CD4-positive, alpha-beta T cell treated with Interleukin-6 for 4 hours (primary cell): ENCODE data around the gene SLC38A9.
A peak's percentile ranks its signal among the peaks of the same experiment; 100 is the strongest.
"Not testable (repeated sequence)": the region's sequence is repeated elsewhere in the genome, so short reads cannot be mapped to it uniquely, and the experiment has no call there.

Source experiments
- DNase-seq: peaks from one replicate; pipeline ENCODE4 v3.0.0-alpha.2; 2020; ENCODE audit warnings: mixed read lengths

Gene SLC38A9

GRCh38 chr5:55608595-55609349 is 103.4 kb downstream of the SLC38A9 start:
- DNase-seq = no peak

GRCh38 chr5:55607309-55607708 is 104.8 kb downstream of the SLC38A9 start:
- not testable (repeated sequence) for DNase-seq

- DNase-seq = no peak
Observed at GRCh38 chr5:55604611-55605067, 107.5 kb downstream of the SLC38A9 start.

GRCh38 chr5:55603922-55604321 is 108.2 kb downstream of the SLC38A9 start:
- no peak for DNase-seq

GRCh38 chr5:55601628-55602027 is 110.5 kb downstream of the SLC38A9 start:
- no peak for DNase-seq

- no peak for DNase-seq
Observed at GRCh38 chr5:55601204-55601618, 110.9 kb downstream of the SLC38A9 start.

GRCh38 chr5:55600497-55601203 is 111.5 kb downstream of the SLC38A9 start:
- DNase-seq = peak; percentile 5

GRCh38 chr5:55600086-55600485 is 112.0 kb downstream of the SLC38A9 start:
- no peak for DNase-seq

GRCh38 chr5:55599148-55600050 is 112.7 kb downstream of the SLC38A9 start:
- DNase-seq = no peak

GRCh38 chr5:55597014-55597981 is 114.8 kb downstream of the SLC38A9 start:
- no peak for DNase-seq

GRCh38 chr5:55594671-55595070 is 117.5 kb downstream of the SLC38A9 start:
- DNase-seq = no peak

GRCh38 chr5:55593115-55593472 is 119.0 kb downstream of the SLC38A9 start:
- DNase-seq = no peak

GRCh38 chr5:55592388-55593114 is 119.6 kb downstream of the SLC38A9 start:
- DNase-seq = no peak

- no peak for DNase-seq
Observed at GRCh38 chr5:55591686-55592085, 120.4 kb downstream of the SLC38A9 start.

- DNase-seq = no peak
Observed at GRCh38 chr5:55585206-55585610, 126.9 kb downstream of the SLC38A9 start.

- no peak for DNase-seq
Observed at GRCh38 chr5:55584398-55585205, 127.5 kb downstream of the SLC38A9 start.

GRCh38 chr5:55583578-55583977 is 128.5 kb downstream of the SLC38A9 start:
- DNase-seq = no peak

GRCh38 chr5:55582256-55582655 is 129.9 kb downstream of the SLC38A9 start:
- DNase-seq = no peak

GRCh38 chr5:55580042-55580441 is 132.1 kb downstream of the SLC38A9 start:
- no peak for DNase-seq

- no peak for DNase-seq
Observed at GRCh38 chr5:55578771-55579170, 133.4 kb downstream of the SLC38A9 start.
